ENCODE data around the gene CEP104.

DNA sequence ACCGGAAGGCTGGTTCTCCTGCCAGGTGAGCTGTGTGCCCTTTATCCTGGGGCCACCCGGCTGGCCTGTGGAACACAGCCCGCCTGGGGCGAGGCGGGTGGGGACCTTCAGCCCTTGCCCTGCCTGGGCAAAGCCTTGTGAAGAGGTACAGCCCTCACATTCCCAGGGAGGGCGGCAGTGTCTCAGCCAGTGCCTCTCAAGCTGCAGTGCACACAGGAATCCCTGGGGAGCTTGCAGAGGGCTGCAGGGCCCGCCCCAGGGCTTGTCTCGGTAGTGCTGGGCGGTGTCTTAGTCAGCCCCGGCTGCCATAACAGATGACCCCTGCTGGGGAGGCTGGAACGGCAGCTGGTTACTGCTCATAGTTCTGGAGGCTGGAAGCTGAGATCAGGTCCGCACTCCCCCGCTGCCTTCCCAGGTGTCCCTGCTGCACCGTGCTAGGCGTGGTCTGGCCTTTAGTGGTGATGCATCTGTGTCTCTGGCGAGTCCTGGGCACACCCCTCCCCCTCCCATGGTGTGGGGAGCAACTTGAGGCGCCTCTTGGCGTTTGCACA is 12.8 kb upstream of the CEP104 start:
- no peak for TF ChIP-seq GABPA (IDR thresholded peaks at IDR 0.05; ENCODE audit: low read depth)
- no peak for TF ChIP-seq SPI1 (IDR thresholded peaks at IDR 0.05; ENCODE audit: borderline replicate concordance, low read depth)
- no peak for TF ChIP-seq POLR2AphosphoS5 (IDR thresholded peaks at IDR 0.05; ENCODE audit: low read depth)
- TF ChIP-seq, protein P1, sequence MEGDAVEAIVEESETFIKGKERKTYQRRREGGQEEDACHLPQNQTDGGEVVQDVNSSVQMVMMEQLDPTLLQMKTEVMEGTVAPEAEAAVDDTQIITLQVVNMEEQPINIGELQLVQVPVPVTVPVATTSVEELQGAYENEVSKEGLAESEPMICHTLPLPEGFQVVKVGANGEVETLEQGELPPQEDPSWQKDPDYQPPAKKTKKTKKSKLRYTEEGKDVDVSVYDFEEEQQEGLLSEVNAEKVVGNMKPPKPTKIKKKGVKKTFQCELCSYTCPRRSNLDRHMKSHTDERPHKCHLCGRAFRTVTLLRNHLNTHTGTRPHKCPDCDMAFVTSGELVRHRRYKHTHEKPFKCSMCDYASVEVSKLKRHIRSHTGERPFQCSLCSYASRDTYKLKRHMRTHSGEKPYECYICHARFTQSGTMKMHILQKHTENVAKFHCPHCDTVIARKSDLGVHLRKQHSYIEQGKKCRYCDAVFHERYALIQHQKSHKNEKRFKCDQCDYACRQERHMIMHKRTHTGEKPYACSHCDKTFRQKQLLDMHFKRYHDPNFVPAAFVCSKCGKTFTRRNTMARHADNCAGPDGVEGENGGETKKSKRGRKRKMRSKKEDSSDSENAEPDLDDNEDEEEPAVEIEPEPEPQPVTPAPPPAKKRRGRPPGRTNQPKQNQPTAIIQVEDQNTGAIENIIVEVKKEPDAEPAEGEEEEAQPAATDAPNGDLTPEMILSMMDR (IDR thresholded peaks at IDR 0.05; ENCODE audit: insufficient read depth, low read length), result no peak
- TF ChIP-seq, protein P2, sequence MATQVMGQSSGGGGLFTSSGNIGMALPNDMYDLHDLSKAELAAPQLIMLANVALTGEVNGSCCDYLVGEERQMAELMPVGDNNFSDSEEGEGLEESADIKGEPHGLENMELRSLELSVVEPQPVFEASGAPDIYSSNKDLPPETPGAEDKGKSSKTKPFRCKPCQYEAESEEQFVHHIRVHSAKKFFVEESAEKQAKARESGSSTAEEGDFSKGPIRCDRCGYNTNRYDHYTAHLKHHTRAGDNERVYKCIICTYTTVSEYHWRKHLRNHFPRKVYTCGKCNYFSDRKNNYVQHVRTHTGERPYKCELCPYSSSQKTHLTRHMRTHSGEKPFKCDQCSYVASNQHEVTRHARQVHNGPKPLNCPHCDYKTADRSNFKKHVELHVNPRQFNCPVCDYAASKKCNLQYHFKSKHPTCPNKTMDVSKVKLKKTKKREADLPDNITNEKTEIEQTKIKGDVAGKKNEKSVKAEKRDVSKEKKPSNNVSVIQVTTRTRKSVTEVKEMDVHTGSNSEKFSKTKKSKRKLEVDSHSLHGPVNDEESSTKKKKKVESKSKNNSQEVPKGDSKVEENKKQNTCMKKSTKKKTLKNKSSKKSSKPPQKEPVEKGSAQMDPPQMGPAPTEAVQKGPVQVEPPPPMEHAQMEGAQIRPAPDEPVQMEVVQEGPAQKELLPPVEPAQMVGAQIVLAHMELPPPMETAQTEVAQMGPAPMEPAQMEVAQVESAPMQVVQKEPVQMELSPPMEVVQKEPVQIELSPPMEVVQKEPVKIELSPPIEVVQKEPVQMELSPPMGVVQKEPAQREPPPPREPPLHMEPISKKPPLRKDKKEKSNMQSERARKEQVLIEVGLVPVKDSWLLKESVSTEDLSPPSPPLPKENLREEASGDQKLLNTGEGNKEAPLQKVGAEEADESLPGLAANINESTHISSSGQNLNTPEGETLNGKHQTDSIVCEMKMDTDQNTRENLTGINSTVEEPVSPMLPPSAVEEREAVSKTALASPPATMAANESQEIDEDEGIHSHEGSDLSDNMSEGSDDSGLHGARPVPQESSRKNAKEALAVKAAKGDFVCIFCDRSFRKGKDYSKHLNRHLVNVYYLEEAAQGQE (IDR thresholded peaks at IDR 0.05; ENCODE audit: insufficient replicate concordance, low read depth), result no peak

Data from HL-60 (cell line).